Chondrocyte (in vitro differentiated cells): ENCODE measurements around the gene SIPA1L3. TPM values are rescaled to one million over a fixed set of nuclear protein-coding genes. Genes with fewer than 3 reads are reported as not detected.
A peak's percentile ranks its signal among the peaks of the same experiment; 100 is the strongest.

Experiments
- DNase-seq: peaks from one replicate; pipeline ENCODE4 v3.0.0; 2021; ENCODE audit warnings: mixed read lengths, low spot score
- H3K27ac Mint-ChIP-seq: one replicate; pipeline ENCODE4 v1.8.0; 2021; ENCODE audit warnings: mild to moderate bottlenecking, moderate library complexity, mixed read lengths; ENCODE audit not compliant: unreplicated experiment
- H3K27me3 Mint-ChIP-seq: 2 replicates; pipeline ENCODE4 v1.8.0; 2021; ENCODE audit warnings: low read depth, mixed read lengths
- H3K36me3 Mint-ChIP-seq: 2 replicates; pipeline ENCODE4 v1.8.0; 2021; ENCODE audit warnings: low read depth, mixed read lengths
- H3K4me1 Mint-ChIP-seq: 2 replicates; pipeline ENCODE4 v1.8.0; 2021; ENCODE audit warnings: low read depth, mild to moderate bottlenecking, mixed read lengths
- H3K4me3 Mint-ChIP-seq: one replicate; pipeline ENCODE4 v1.8.0; 2021; ENCODE audit warnings: mild to moderate bottlenecking, moderate library complexity, mixed read lengths; ENCODE audit not compliant: unreplicated experiment
- H3K9me3 Mint-ChIP-seq: 2 replicates; pipeline ENCODE4 v1.8.0; 2021; ENCODE audit warnings: low read depth, mixed read lengths
- CTCF ChIP-seq: fragments of 200-600 bp; sonication (generic); IDR thresholded peaks from 2 replicates; pipeline ENCODE4 v1.5.0; 2021; ENCODE audit warnings: antibody characterized with exemption, mild to moderate bottlenecking, moderate library complexity
- total RNA-seq: library from RNA; stranded (reverse); gene quantifications from 3 replicates; pipeline ENCODE4 v1.2.1, GENCODE V29; 2021

The SIPA1L3 gene
- total RNA-seq, 1 donor from 2014 or later, result 17.5 TPM

GRCh38 chr19:38072776-38073750 lies 166.1 kb downstream of the SIPA1L3 start:
- Mint-ChIP-seq H3K27ac (no peak overlapping the region), H3K36me3 (peaks cover 4% of the 10 kb centered on the region), H3K4me1 (peaks cover 5% of the 10 kb centered on the region), H3K9me3 (no peaks in the 10 kb centered on the region), H3K27me3 (no peaks in the 10 kb centered on the region), H3K4me3 (no peak overlapping the region)
- no peak for TF ChIP-seq CTCF
- no peak for DNase-seq

- no peak for DNase-seq
- H3K36me3 Mint-ChIP-seq, result peaks cover 6% of the 10 kb centered on the region
These were observed 167.1 kb downstream of the SIPA1L3 start for GRCh38 chr19:38073841-38074685.

GRCh38 chr19:38076337-38076736 lies 169.3 kb downstream of the SIPA1L3 start:
- no peak for TF ChIP-seq CTCF
- H3K27ac Mint-ChIP-seq, result no peak overlapping the region
- no peak overlapping the region for H3K4me3 Mint-ChIP-seq
- no peak for DNase-seq
- H3K36me3 Mint-ChIP-seq, result peaks cover 7% of the 10 kb centered on the region
- no peaks in the 10 kb centered on the region for H3K27me3 Mint-ChIP-seq
- peaks cover 13% of the 10 kb centered on the region for H3K4me1 Mint-ChIP-seq
- H3K9me3 Mint-ChIP-seq, result no peaks in the 10 kb centered on the region

More at GRCh38 chr19:38073841-38074685, 167.1 kb downstream of the SIPA1L3 start:
- Mint-ChIP-seq H3K9me3 (no peaks in the 10 kb centered on the region), H3K4me3 (no peak overlapping the region), H3K4me1 (peaks cover 5% of the 10 kb centered on the region), H3K27ac (no peak overlapping the region), H3K27me3 (no peaks in the 10 kb centered on the region)
- TF ChIP-seq CTCF, result peak; percentile 18

- no peak for DNase-seq
These were observed 171.4 kb downstream of the SIPA1L3 start for GRCh38 chr19:38078302-38078930.

More at GRCh38 chr19:38078302-38078930, 171.4 kb downstream of the SIPA1L3 start:
- Mint-ChIP-seq H3K36me3 (peaks cover 7% of the 10 kb centered on the region), H3K9me3 (no peaks in the 10 kb centered on the region), H3K27ac (no peak overlapping the region), H3K27me3 (no peaks in the 10 kb centered on the region), H3K4me3 (no peak overlapping the region), H3K4me1 (peaks cover 13% of the 10 kb centered on the region)
- TF ChIP-seq CTCF, result no peak
